ENCODE data around the gene CKB.
"Not testable (repeated sequence)": the region's sequence is repeated elsewhere in the genome, so short reads cannot be mapped to it uniquely, and the experiment has no call there.

CKB gene

DNA sequence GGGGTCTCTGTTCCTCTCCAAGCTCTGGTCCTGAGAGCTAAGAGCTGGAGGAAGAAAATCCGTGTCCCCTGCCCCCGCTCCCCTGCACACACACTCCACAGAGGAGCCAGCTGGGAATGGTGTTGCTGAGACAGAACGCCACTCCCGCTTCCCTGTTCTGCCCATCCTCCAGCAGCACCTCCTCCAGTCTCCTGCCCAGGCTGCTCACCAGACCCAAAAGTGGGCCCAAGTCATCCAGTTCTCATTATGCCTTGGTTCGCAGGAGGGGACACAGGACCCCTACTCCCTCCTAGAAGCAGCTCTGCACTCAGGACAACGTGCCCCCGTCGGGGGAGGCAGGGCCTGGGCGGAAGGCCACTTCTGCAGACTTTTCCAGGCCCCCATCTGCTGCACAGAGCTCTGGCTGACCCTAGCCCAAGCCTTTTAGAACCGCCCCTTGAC lies 5.5 kb upstream of the CKB start:
- Mint-ChIP-seq H3K4me1 (peaks cover 31% of the 10 kb centered on the region), H3K4me3 (peak overlapping the region; percentile 95), H3K36me3 (peaks cover 3% of the 10 kb centered on the region), H3K9me3 (no peaks in the 10 kb centered on the region), H3K27ac (peak overlapping the region; percentile 92), H3K27me3 (no peaks in the 10 kb centered on the region)
- ATAC-seq (ENCODE audit: low read depth): no peak
- no peak for DNase-seq (ENCODE audit: low spot score in 2 of 2)

DNA sequence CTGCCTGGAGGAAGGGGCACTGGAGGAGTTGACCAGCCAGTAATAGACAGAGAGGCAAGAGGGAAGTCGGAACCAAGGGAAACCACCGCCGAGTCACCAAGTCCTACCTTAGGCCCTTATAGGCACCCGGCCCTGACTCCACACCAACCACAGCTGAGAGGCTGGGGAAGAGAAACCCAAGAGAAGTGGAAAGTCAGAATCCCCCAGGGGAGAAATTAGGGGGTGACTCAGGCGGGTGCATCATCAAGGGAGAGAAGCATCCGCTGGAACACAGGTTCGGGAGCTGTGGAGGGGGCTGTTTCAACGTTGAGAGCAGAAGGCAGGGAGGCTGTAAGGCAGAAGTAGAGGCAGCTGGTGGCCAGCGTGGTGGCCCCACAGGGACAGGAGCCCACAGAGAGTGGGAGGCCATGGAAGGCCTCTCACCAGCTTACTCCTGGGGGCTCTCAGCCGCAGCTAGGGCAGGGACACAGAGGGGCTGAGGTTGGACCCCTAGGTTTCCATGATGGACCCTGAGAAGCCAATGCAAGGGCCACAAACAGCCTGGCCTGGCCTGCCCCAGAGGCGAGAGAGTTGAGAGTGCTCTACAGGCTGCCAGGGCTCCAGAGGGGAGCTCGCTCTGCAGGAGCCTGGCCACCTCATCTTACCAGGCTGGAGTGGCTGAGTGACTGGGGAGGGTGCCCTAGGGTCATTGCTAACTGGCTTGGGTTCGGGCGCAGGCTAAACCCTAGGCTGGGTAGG lies 4.9 kb upstream of the CKB start:
- peak; percentile 83 for ATAC-seq (ENCODE audit: low read depth)
- peaks cover 31% of the 10 kb centered on the region for H3K4me1 Mint-ChIP-seq
- peak overlapping the region; percentile 92 for H3K27ac Mint-ChIP-seq
- H3K4me3 Mint-ChIP-seq: peak overlapping the region; percentile 83
- DNase-seq (ENCODE audit: low spot score in 2 of 2): peak; percentile 60 to 70
- no peaks in the 10 kb centered on the region for H3K27me3 Mint-ChIP-seq
- H3K9me3 Mint-ChIP-seq: no peaks in the 10 kb centered on the region
- peaks cover 3% of the 10 kb centered on the region for H3K36me3 Mint-ChIP-seq

DNA sequence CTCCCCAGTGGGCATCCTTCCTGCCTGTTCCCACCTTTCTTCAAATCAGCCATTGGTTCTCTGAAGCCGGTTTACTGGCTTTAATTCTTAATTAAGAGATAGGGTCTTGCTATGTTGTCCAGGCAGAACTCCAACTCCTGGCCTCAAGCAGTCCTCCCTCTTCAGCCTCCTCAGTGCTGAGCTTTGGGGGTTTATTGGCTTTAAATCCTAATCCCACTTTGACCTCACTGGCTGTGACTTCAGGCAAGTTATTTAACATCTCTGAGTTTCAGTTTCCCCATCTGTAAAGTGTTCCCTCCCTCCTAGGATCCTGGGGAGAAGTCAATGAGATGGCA lies 4.3 kb upstream of the CKB start:
- peaks cover 2% of the 10 kb centered on the region for H3K36me3 Mint-ChIP-seq
- no peaks in the 10 kb centered on the region for H3K27me3 Mint-ChIP-seq
- peak overlapping the region; percentile 92 for H3K27ac Mint-ChIP-seq
- peak overlapping the region; percentile 83 for H3K4me3 Mint-ChIP-seq
- ATAC-seq (ENCODE audit: low read depth): no peak
- H3K9me3 Mint-ChIP-seq: no peaks in the 10 kb centered on the region
- DNase-seq (ENCODE audit: low spot score in 2 of 2): no peak
- peaks cover 31% of the 10 kb centered on the region for H3K4me1 Mint-ChIP-seq

DNA sequence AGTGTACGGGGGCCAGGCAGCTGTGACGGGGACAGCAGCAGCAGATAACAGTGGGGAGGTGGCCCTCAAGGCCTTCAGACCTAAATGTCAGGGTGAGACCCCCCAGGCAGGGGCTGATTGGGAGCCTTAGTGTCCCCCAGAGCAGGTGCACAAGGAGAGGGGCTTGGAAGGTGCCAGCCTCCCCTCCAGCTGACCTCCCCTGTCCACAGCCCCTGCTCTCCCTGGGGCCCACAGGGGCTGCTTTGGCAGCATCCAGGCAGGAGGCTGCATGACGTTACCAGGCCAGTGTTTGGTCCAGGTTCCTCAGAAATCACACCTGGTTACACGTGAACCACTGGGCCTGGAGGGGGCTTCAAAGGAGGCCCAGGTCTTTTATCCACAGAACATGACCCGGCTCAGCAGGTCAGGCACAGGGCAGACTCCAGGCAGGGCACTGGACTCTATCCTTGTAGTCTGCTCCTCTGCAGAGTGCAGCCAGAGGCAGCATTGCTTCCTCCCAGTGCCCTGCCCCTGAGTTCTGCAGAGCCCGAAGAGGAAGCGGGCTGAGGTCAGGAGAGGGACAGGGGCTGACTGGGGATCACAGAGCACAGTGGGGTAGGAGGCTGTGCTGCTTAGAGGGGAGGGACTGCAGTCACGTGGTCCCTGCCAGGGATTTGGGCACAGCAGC lies 3.8 kb upstream of the CKB start:
- Mint-ChIP-seq H3K27ac (peak overlapping the region; percentile 92), H3K4me3 (no peak overlapping the region), H3K4me1 (peaks cover 27% of the 10 kb centered on the region), H3K9me3 (no peaks in the 10 kb centered on the region), H3K36me3 (no peaks in the 10 kb centered on the region), H3K27me3 (no peaks in the 10 kb centered on the region)
- ATAC-seq (ENCODE audit: low read depth) (no peak), DNase-seq (ENCODE audit: low spot score in 2 of 2) (no peak)

DNA sequence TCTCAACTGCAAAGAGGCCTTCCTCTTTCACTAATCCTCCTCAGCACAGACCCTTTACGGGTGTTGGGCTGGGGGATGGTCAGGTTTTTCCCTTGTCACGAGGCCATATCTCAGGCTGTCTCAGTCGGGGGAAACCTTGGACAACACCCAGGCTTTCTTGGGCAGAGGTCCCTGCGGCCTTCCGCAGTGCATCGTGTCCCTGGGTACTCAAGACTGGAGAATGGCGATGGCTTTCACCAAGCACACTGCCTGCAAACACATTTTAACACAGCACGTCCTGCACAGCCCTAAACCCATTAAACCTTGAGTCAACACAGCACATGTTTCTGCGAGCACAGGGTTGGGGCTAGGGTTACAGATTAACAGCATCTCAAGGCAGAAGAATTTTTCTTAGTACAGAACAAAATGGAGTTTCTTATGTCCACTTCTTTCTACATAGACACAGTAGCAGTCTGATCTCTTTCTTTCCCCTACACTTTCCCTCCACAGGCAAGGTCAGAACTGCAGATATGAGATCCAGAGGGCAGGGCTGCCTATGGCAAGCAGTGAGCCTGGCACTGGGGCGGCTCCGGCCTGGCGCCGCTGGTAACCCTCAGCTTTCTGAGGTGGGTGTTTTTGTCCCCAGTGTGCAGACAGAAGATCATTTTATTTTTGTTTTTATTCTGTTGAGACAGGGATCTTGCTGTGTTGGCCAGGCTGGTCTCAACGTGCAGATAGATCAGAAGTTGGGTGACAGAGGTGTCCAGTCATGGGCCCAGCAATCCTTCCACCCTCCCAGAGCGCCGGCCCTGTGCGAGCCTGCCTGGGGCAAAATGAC lies 3.0 kb upstream of the CKB start:
- not testable (repeated sequence) for DNase-seq (ENCODE audit: low spot score in 2 of 2); H3K27ac Mint-ChIP-seq; H3K4me3 Mint-ChIP-seq; H3K36me3 Mint-ChIP-seq; H3K9me3 Mint-ChIP-seq; H3K27me3 Mint-ChIP-seq; ATAC-seq (ENCODE audit: low read depth)
- H3K4me1 Mint-ChIP-seq: peaks cover 23% of the 10 kb centered on the region

DNA sequence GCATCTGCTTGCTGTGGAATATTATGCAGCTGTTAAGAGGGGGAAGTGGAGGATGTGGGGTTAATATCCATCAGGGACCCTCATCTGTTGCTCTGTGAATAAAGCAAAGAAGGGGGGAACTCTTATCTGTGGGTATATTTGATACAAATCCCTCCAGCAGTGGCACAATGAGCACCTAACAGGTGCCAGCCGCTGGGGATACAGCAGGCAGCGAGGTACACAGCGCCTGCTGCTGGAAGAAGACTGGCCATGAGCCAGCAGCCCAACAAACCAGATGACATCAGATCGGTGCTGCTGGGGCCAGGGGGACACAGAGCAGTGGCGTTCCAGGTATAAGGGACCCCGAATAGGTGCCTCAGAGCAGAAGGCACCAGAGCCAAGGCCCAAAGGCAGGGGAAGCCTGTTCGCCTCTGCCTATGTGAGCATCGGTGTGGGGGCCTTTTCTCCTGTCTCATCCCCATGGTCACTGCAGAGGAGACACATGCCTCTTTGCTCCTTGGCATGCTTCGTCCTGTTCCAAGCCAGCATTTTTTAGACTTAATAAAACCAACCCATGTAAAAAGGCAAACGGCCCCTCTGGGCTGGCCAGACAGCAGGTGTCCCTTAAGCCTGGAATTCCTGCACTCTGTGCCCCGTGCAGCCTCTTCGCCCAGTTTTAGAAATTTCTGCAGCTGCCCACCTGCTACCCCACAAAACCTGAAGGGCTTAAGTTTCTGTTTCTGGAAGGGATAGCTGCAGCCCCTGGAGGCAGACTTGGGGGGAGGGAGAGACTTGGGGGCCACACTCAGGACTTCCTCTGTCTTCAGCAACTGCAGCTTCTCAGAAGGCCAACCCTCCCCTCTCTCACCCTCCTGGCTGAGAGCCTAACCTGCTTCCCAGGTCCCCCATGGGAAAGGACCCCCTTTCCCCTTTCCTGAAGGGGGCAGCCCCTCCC lies 1.6 kb upstream of the CKB start:
- no peak for ATAC-seq (ENCODE audit: low read depth)
- H3K27me3 Mint-ChIP-seq: peaks cover 3% of the 10 kb centered on the region
- no peak overlapping the region for H3K27ac Mint-ChIP-seq
- no peak for DNase-seq (ENCODE audit: low spot score in 2 of 2)
- H3K9me3 Mint-ChIP-seq: no peaks in the 10 kb centered on the region
- H3K4me1 Mint-ChIP-seq: peaks cover 13% of the 10 kb centered on the region
- no peak overlapping the region for H3K4me3 Mint-ChIP-seq
- H3K36me3 Mint-ChIP-seq: no peaks in the 10 kb centered on the region

DNA sequence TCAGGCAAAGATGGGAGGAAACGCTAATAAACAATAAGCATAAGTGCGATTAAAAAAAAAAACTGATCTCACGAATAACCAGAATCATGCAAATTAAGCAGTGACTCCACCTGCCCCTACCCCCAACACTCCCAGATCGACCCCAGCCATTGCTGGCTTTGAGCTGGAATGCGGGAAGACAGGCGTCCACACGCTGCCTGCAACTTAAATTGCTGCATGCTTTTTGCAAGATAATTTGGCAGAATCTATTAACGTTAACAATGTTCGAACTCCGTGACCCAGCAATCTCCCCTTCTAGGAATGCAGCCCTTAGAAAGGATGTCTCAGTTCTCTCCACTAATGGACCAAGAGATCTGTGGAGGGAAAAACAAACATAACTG lies 935 bp upstream of the CKB start:
- DNase-seq (ENCODE audit: low spot score in 2 of 2) (no peak), ATAC-seq (ENCODE audit: low read depth) (no peak)
- Mint-ChIP-seq H3K4me1 (peaks cover 15% of the 10 kb centered on the region), H3K27ac (no peak overlapping the region), H3K9me3 (no peaks in the 10 kb centered on the region), H3K27me3 (peaks cover 5% of the 10 kb centered on the region), H3K4me3 (peak overlapping the region; percentile 41), H3K36me3 (no peaks in the 10 kb centered on the region)

DNA sequence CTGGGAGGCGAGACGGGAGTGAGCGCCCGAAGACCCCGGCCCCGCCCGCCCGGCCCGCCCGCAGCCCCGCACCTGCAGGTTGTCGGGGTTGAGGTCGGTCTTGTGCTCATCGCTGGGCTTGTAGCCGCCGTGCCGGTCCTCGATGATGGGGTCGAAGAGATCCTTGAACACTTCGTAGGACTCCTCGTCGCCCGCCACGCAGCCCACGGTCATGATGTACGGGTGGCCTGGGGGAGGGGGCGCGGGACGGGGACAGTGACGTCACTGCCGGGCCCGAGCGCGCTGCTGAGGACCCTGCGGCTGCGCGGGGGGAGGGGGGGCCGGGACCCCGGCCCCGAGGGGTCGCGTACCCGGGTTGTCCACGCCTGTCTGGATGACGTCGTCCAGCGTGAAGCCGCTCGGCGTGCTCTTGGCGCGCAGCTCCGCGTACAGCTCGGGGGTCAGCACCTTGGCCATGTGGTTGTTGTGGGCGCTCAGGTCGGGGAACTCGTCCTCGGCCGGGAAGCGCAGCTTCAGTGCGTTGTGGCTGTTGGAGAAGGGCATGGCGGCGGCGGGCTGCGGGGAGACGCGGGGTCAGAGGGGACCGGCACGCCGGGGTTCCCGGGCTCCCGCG lies 573 bp downstream of the CKB start:
- peak overlapping the region; percentile 51 for H3K4me3 Mint-ChIP-seq
- peak in 1 of 2 donors; percentile 26 for DNase-seq (ENCODE audit: low spot score in 2 of 2)
- H3K4me1 Mint-ChIP-seq: peaks cover 4% of the 10 kb centered on the region
- H3K27ac Mint-ChIP-seq: no peak overlapping the region
- peak; percentile 5 for ATAC-seq (ENCODE audit: low read depth)
- H3K27me3 Mint-ChIP-seq: peaks cover 6% of the 10 kb centered on the region
- H3K9me3 Mint-ChIP-seq: no peaks in the 10 kb centered on the region
- no peaks in the 10 kb centered on the region for H3K36me3 Mint-ChIP-seq

DNA sequence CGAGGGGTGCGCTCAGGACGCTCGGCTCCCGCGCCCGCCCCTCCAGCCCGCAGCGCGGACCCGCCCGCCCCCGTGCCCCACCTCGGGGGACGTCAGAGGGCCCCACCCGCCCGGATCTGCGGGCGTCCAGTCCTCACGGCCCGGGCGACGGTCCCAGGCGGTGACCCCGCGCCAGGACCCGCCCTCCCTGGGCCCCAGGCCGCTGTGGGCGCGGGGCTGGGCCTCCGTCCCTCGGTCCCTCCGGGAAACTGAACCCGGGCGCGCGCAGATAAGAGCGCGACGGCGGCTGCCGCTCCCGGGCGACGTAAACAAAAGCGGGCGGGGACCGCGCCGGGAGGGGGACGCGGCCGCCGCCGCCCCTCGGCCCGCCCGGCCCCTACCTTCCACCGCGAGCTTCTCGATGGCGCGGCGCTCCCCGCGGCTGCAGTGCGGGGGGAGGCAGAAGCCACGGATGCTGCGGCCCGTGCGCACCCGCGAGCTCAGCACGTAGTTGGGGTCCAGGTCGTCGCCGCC lies 1.1 kb downstream of the CKB start:
- peak; percentile 21 for ATAC-seq (ENCODE audit: low read depth)
- no peaks in the 10 kb centered on the region for H3K36me3 Mint-ChIP-seq
- peak overlapping the region; percentile 14 for H3K4me3 Mint-ChIP-seq
- peaks cover 2% of the 10 kb centered on the region for H3K4me1 Mint-ChIP-seq
- peaks cover 6% of the 10 kb centered on the region for H3K27me3 Mint-ChIP-seq
- DNase-seq (ENCODE audit: low spot score in 2 of 2): peak in 1 of 2 donors; percentile 44
- no peak overlapping the region for H3K27ac Mint-ChIP-seq
- H3K9me3 Mint-ChIP-seq: no peaks in the 10 kb centered on the region

DNA sequence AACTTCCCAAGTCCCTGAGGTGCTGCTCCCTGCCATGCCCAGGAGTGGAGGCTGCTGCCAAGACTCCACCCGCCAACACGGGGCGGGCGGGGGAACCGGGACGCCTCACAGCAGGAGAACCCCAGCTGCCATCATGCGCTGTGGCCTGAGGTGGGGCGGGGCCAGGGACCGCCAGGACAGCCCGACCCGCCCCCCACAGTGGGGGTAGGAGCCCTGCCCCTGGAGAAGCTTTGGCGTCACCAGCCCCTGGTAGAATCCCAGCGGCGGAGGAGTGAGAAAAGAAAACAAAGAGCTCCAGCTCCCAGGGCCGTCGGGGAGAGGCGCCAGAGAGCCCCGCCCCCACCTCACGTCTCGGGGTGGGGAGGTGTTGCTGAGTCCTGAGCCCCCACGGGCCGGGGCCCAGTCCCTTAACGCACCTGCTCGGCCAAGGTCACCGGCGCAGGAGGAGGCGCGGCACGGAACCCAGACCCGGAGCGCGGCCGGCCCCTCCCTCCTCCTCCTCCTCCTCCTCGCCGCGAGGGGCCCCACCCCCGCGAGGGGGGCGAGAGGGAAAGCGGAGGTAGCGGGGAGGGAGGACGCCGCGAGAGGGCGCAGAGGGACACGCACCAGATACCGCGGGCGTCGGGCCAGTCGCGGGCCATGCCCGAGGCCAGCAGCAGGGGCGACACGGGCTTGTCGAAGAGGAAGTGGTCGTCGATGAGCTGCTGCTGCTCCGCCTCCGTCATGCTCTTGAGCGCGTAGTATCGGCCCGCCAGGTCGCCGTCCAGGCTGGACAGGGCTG lies 1.8 kb downstream of the CKB start:
- Mint-ChIP-seq H3K4me3 (peak overlapping the region; percentile 70), H3K9me3 (no peaks in the 10 kb centered on the region), H3K27me3 (peaks cover 6% of the 10 kb centered on the region), H3K36me3 (no peaks in the 10 kb centered on the region), H3K27ac (no peak overlapping the region), H3K4me1 (peaks cover 2% of the 10 kb centered on the region)
- peak; percentile 43 to 73 for DNase-seq (ENCODE audit: low spot score in 2 of 2)
- ATAC-seq (ENCODE audit: low read depth): peak; percentile 59

DNA sequence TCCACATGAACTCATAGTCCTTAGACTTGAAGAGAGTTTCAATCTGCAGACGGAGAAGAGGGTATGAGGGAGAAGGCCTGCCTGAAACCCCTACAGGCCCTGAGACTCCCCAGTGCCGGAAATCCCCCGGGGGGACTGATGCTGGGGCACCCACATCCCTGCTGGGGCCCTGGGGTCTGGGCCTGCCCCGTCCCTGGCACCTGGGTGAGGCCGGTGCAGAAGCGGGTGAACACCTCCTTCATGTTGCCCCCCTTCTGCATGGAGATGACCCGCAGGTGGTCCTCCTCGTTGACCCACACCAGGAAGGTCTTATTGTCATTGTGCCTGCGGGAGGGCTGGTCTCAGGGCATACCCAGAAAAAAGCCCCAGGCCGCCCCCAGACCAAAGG lies 2.4 kb downstream of the CKB start:
- Mint-ChIP-seq H3K27me3 (peaks cover 6% of the 10 kb centered on the region), H3K36me3 (no peaks in the 10 kb centered on the region), H3K9me3 (no peaks in the 10 kb centered on the region), H3K27ac (no peak overlapping the region), H3K4me1 (peaks cover 2% of the 10 kb centered on the region), H3K4me3 (peak overlapping the region; percentile 27)
- no peak for DNase-seq (ENCODE audit: low spot score in 2 of 2)
- peak; percentile 17 for ATAC-seq (ENCODE audit: low read depth)

DNA sequence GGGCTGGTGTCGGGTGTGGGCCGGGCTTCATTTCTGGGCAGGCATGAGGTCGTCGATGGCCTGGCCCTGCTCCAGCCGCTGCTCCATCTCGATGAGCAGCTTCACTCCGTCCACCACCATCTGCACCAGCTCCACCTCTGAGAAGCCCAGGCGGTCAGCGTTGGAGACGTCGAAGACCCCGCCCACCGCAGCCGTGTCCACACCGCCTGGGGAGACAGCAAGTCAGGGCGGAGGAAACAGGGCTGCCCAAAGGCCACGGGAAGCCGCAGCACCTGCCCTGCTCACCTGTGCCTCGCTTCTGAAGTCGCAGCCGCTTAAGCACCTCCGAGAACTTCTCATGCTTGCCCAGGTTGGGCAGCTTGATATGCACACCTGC lies 2.8 kb downstream of the CKB start:
- Mint-ChIP-seq H3K27ac (no peak overlapping the region), H3K36me3 (no peaks in the 10 kb centered on the region), H3K4me1 (peaks cover 2% of the 10 kb centered on the region), H3K4me3 (peak overlapping the region; percentile 50), H3K27me3 (peaks cover 6% of the 10 kb centered on the region), H3K9me3 (no peaks in the 10 kb centered on the region)
- no peak for ATAC-seq (ENCODE audit: low read depth)
- no peak for DNase-seq (ENCODE audit: low spot score in 2 of 2)
